Measurements from ENCODE around the gene IL1RN.

GRCh38 chr2:113129519-113130078 is 2.2 kb downstream of the IL1RN start:
- TF ChIP-seq CTCF (conservative IDR thresholded peaks at IDR 0.05; ENCODE audit: low read depth, low read length) (no peak), POLR2A (IDR thresholded peaks at IDR 0.05; ENCODE audit: low read depth, low read length) (no peak), RAD21 (IDR thresholded peaks at IDR 0.05; ENCODE audit: low read length) (no peak), MXI1 (IDR thresholded peaks at IDR 0.05; ENCODE audit: borderline replicate concordance, low read depth, low read length) (no peak), ELK1 (IDR thresholded peaks at IDR 0.05; ENCODE audit: borderline replicate concordance, low read depth, low read length) (no peak), CEBPB (IDR thresholded peaks at IDR 0.05; ENCODE audit: low read depth, low read length) (no peak), RFX5 (IDR thresholded peaks at IDR 0.05; ENCODE audit: low read depth, low read length) (no peak), BHLHE40 (IDR thresholded peaks at IDR 0.05; ENCODE audit: low read depth, low read length) (no peak), FOS (IDR thresholded peaks at IDR 0.05; ENCODE audit: low read depth, low read length) (no peak), USF2 (IDR thresholded peaks at IDR 0.05; ENCODE audit: low read depth, low read length) (no peak), SMC3 (IDR thresholded peaks at IDR 0.05; ENCODE audit: low read depth, low read length) (no peak), RCOR1 (IDR thresholded peaks at IDR 0.05; ENCODE audit: insufficient replicate concordance, low read length) (no peak), NFE2L2 (IDR thresholded peaks at IDR 0.05; ENCODE audit: low read depth, low read length) (no peak), CHD1 (IDR thresholded peaks at IDR 0.05; ENCODE audit: low read depth, low read length) (no peak)

All from IMR-90 (cell line).